HuH-7 (cell line): ENCODE measurements around the gene PAGE2.
"Not testable (repeated sequence)": the region's sequence is repeated elsewhere in the genome, so short reads cannot be mapped to it uniquely, and the experiment has no call there.

Source experiments
- DNase-seq: peaks from one replicate; pipeline ENCODE4 v3.0.0; 2011; ENCODE audit warnings: low spot score

PAGE2 gene

GRCh38 chrX:55123900-55124299, 35.1 kb downstream of the PAGE2 start:
- DNase-seq, result no peak

GRCh38 chrX:55127692-55128091, 38.9 kb downstream of the PAGE2 start:
- no peak for DNase-seq

- no peak for DNase-seq
Measured at GRCh38 chrX:55129361-55129760, 40.5 kb downstream of the PAGE2 start.

GRCh38 chrX:55130481-55130880, 41.7 kb downstream of the PAGE2 start:
- DNase-seq, result no peak

GRCh38 chrX:55132416-55132815, 43.6 kb downstream of the PAGE2 start:
- DNase-seq, result no peak

- DNase-seq, result no peak
Measured at GRCh38 chrX:55135171-55135570, 46.4 kb downstream of the PAGE2 start.

GRCh38 chrX:55140800-55141199, 52.0 kb downstream of the PAGE2 start:
- not testable (repeated sequence) for DNase-seq
